GM13976 (cell line): ENCODE measurements around the gene DNAJB14.

ENCODE experiments used
- DNase-seq: peaks from one replicate; pipeline ENCODE4 v3.0.0; 2012; ENCODE audit warnings: low spot score
- in situ Hi-C: fragments of 300-500 bp; cut with MboI; formaldehyde crosslinking; loops from one replicate; pipeline ENCODE4 v1.12.0; 2022; ENCODE audit warnings: low sequenced_read_pairs, mixed read lengths, inconsistent platforms; ENCODE audit not compliant: unreplicated experiment
- TF ChIP-seq, protein P1 (sequence below): IDR thresholded peaks from 2 replicates; pipeline ENCODE4 v1.5.1; 2012; ENCODE audit warnings: borderline replicate concordance, mild to moderate bottlenecking; ENCODE audit not compliant: insufficient read depth; ENCODE audit errors: extremely low read depth, missing control alignments, control extremely low read depth

DNAJB14 gene

DNA sequence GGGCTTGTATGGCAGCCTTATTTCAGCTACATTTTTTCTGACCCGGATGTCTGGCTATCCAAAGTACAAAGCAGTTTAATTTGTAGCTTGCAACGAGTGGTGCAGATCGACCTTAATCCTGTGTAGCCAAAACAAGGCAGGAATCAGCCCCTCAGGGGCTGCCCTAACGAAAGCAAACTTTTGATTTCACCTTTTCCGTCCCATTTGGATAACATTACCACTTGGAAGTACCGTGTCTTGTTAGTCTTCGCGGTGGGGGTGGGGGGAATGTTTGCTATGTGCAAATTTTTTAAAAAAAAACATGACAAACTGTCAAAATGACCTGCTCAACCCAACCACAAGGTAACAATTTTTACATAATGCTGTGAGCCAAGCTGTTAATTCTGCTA is 766 bp upstream of the DNAJB14 start:
- in situ Hi-C loops = no loop called here
- no peak for DNase-seq
- TF ChIP-seq, protein P1, sequence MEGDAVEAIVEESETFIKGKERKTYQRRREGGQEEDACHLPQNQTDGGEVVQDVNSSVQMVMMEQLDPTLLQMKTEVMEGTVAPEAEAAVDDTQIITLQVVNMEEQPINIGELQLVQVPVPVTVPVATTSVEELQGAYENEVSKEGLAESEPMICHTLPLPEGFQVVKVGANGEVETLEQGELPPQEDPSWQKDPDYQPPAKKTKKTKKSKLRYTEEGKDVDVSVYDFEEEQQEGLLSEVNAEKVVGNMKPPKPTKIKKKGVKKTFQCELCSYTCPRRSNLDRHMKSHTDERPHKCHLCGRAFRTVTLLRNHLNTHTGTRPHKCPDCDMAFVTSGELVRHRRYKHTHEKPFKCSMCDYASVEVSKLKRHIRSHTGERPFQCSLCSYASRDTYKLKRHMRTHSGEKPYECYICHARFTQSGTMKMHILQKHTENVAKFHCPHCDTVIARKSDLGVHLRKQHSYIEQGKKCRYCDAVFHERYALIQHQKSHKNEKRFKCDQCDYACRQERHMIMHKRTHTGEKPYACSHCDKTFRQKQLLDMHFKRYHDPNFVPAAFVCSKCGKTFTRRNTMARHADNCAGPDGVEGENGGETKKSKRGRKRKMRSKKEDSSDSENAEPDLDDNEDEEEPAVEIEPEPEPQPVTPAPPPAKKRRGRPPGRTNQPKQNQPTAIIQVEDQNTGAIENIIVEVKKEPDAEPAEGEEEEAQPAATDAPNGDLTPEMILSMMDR = no peak

DNA sequence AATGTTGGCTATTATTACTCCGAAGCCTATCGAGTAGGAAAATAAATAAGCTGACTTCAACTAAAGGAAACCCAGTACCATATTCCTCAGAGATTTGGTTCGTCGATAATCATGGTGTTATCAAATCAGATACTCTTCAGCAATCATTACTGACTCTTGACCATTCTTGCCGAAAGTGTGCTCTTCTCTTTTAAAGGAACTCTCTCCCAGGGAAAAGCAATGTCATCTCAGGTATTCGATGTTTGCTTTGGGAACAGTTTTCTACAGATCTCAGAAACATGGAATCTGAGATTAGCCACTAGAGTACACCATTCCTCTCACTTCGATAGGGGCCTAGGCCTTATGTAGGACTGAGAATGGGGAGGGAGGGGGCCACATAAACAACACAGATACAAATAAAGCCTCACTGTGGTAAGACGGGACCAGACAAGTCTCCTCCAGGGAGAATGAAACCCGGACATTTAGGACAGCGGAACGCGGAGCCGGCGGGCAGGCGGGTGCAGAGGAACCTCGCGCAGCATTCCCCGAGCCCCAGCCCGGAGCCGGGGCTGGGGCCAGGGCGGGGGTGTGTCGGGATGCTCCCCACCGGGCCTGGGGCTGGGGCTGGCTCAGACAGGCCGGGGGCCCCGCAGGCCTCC is 581 bp downstream of the DNAJB14 start:
- TF ChIP-seq, protein P1 = no peak
- DNase-seq = no peak
- in situ Hi-C loops = no loop called here

DNA sequence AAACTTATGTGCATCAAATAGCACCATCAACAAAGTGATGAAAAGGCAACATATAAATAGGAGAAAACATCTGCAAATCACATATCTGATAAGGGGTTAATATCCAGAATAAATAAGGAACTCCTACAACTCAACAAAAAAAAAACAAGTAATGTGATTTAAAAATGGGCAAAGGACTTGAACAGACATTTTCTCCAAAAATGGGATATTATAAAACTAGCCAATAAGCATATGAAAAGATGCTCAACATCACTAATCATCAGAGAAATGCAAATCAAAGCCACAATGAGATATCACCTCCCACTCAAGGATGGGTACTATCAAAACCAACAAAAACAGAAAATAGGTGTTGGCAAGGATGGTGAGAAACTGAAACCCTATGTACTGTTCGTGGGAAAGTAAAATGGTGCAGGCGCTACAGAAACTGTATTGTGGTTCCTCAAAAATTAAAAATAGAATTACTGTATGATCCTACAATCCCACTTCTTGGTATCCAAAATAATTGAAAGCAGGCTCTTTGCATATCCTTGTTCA is 2.4 kb downstream of the DNAJB14 start:
- DNase-seq = no peak
- in situ Hi-C loops = no loop called here
- TF ChIP-seq, protein P1 = no peak

DNA sequence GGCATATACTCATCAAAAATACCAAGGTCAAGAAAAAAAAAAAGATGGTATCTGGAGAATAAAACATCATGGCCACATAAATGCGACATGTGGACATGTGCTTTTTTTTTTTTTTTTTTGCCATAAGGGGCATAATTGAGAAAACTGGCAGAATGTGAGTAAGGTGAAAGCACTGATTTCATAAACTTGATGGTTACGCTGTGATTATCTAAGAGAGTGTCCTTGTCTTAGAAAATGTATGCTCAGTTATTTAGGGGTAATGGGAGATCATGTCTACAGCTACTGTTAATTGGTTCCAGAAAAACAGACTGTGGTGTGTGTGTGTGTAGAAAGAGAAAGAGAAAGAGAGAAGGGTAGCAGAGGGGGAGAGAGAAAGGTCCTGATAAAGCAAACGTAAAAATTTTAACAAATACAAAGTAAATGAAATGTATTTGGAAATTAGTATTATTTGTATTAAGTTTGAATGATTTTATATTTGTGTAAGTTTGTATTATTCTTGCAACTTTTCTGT is 8.1 kb downstream of the DNAJB14 start:
- in situ Hi-C loops = no loop called here
- no peak for DNase-seq
- TF ChIP-seq, protein P1 = no peak

DNA sequence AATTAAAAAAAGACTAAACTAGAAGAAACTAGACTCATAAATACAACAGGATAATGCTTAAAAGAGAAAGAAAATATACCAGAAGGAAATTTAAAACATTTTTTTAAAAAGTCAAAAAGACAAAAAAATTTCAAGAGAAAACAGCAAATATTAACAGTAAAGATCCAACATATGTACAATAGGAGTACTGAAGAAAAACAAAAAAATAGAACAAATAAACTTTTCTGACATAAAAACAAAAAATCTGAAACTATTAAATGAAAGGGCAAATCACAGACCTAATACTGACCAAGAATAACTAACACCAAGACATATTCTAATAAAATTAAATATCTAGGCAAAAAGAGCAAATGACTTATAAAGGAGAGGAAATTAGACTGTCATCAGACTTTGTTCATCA is 11.5 kb downstream of the DNAJB14 start:
- in situ Hi-C loops = no loop called here
- DNase-seq = no peak
- TF ChIP-seq, protein P1 = no peak

DNA sequence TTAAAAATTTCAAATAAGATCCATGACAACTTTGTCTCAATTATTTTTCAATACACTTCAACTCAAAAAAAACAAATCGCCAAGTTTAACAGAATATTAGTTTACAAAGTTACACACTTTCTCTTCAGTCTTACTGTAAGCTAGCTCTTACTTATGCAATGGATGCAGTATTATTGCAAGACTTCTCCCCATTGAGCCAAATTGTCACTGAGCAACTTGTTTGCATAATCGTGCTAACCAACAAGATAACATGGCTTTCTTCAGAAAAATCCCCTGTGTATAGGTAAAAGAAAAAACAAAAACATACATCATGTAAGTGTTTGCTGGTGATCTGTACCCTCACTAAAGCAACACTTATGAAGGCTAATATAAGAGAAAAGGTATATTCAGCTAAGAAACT is 18.9 kb downstream of the DNAJB14 start:
- TF ChIP-seq, protein P1 = no peak
- no peak for DNase-seq
- in situ Hi-C loops = no loop called here
